MM.1S (cell line): ENCODE data around the gene STOX1.
"Not testable (repeated sequence)": the region's sequence is repeated elsewhere in the genome, so short reads cannot be mapped to it uniquely, and the experiment has no call there.

Source experiments
- DNase-seq: peaks from one replicate; pipeline ENCODE4 v3.0.0-alpha.2; 2015
- H2AFZ ChIP-seq: fragments of 300-600 bp; sonication (generic); 2 replicates; pipeline ENCODE4 v1.6.0; 2016; ENCODE audit warnings: antibody characterized with exemption, low read length
- H3F3A ChIP-seq: fragments of 300-600 bp; sonication (generic); 2 replicates; pipeline ENCODE4 v1.6.1; 2016; ENCODE audit warnings: mild to moderate bottlenecking, antibody characterized with exemption, low read length, moderate library complexity, mixed read lengths; ENCODE audit not compliant: insufficient read depth
- H3K27ac ChIP-seq: fragments of 300-600 bp; sonication (generic); 2 replicates; pipeline ENCODE4 v1.5.1; 2016; ENCODE audit warnings: mild to moderate bottlenecking, low read length
- H3K27me3 ChIP-seq: fragments of 300-600 bp; sonication (generic); replicated peaks from 2 replicates; pipeline ENCODE4 v1.6.0; 2016; ENCODE audit warnings: low read length; ENCODE audit not compliant: insufficient read depth
- H3K36me3 ChIP-seq: fragments of 300-600 bp; sonication (generic); replicated peaks from 2 replicates; pipeline ENCODE4 v1.6.1; 2016; ENCODE audit warnings: mild to moderate bottlenecking, low read length, mixed read lengths; ENCODE audit not compliant: insufficient read depth
- H3K4me1 ChIP-seq: fragments of 300-600 bp; sonication (generic); 2 replicates; pipeline ENCODE4 v1.6.1; 2016; ENCODE audit warnings: low read length, mixed read lengths
- H3K4me2 ChIP-seq: fragments of 300-600 bp; sonication (generic); 2 replicates; pipeline ENCODE4 v1.6.0; 2016; ENCODE audit warnings: low read depth, low read length
- H3K4me3 ChIP-seq: fragments of 300-600 bp; sonication (generic); 2 replicates; pipeline ENCODE4 v1.5.1; 2016; ENCODE audit warnings: low read length, mixed read lengths
- H3K79me2 ChIP-seq: fragments of 300-600 bp; sonication (generic); 2 replicates; pipeline ENCODE4 v1.6.1; 2016; ENCODE audit warnings: mixed run types, low read length, mixed read lengths
- H3K9ac ChIP-seq: fragments of 300-600 bp; sonication (generic); 2 replicates; pipeline ENCODE4 v1.6.1; 2016; ENCODE audit warnings: low read length, mixed read lengths
- H3K9me2 ChIP-seq: fragments of 300-600 bp; sonication (generic); replicated peaks from 2 replicates; pipeline ENCODE4 v1.6.1; 2016; ENCODE audit warnings: mild to moderate bottlenecking, low read length, mixed read lengths; ENCODE audit not compliant: insufficient read depth
- H3K9me3 ChIP-seq: fragments of 300-600 bp; sonication (generic); replicated peaks from 2 replicates; pipeline ENCODE4 v1.6.1; 2016; ENCODE audit warnings: mild to moderate bottlenecking, low read length, mixed read lengths; ENCODE audit not compliant: insufficient read depth
- H4K20me1 ChIP-seq: fragments of 300-600 bp; sonication (generic); 2 replicates; pipeline ENCODE4 v1.6.1; 2016; ENCODE audit warnings: mild to moderate bottlenecking, low read length, moderate library complexity, mixed read lengths; ENCODE audit not compliant: insufficient read depth
- CTCF ChIP-seq: fragments of 300-600 bp; sonication (generic); IDR thresholded peaks from 2 replicates; pipeline ENCODE4 v1.5.1; 2016; ENCODE audit warnings: antibody characterized with exemption, low read length, mixed read lengths
- EZH2 ChIP-seq: fragments of 300-600 bp; sonication (generic); optimal IDR thresholded peaks from 2 replicates; pipeline ENCODE3; 2017; ENCODE audit warnings: low read depth, mild to moderate bottlenecking, antibody characterized with exemption, low read length, mixed read lengths
- EZH2phosphoT487 ChIP-seq: fragments of 300-600 bp; sonication (generic); IDR thresholded peaks from 2 replicates; pipeline ENCODE4 v1.6.1; 2018; ENCODE audit warnings: antibody characterized with exemption, low read length

STOX1 gene

GRCh38 chr10:68934994-68935393 lies 107.7 kb downstream of the STOX1 start:
- Histone ChIP-seq H4K20me1 (no peaks in the 10 kb centered on the region), H3K4me1 (no peaks in the 10 kb centered on the region), H3F3A (no peaks in the 10 kb centered on the region), H3K9ac (no peak overlapping the region), H3K79me2 (no peaks in the 10 kb centered on the region), H3K9me2 (no peaks in the 10 kb centered on the region), H3K9me3 (no peaks in the 10 kb centered on the region), H3K4me3 (no peak overlapping the region), H3K27me3 (no peaks in the 10 kb centered on the region), H3K4me2 (no peak overlapping the region), H2AFZ (no peak overlapping the region), H3K27ac (no peak overlapping the region), H3K36me3 (0 out of 2 replicates have a peak, but pooled peaks cover 4% of the 10 kb centered on the region)
- no peak for DNase-seq
- TF ChIP-seq CTCF (no peak), EZH2 (no peak), EZH2phosphoT487 (no peak)

GRCh38 chr10:68938117-68938516 lies 110.8 kb downstream of the STOX1 start:
- no peak overlapping the region for H3K4me3 ChIP-seq
- H3K9ac ChIP-seq, result no peak overlapping the region
- H3F3A ChIP-seq, result no peaks in the 10 kb centered on the region
- TF ChIP-seq EZH2phosphoT487 (no peak), EZH2 (no peak), CTCF (no peak)
- H3K27ac ChIP-seq, result no peak overlapping the region
- no peaks in the 10 kb centered on the region for H3K79me2 ChIP-seq
- H4K20me1 ChIP-seq, result no peaks in the 10 kb centered on the region
- no peak overlapping the region for H2AFZ ChIP-seq
- H3K36me3 ChIP-seq, result peaks cover 4% of the 10 kb centered on the region; the same call in 1 of the 2 replicates
- no peaks in the 10 kb centered on the region for H3K9me3 ChIP-seq
- no peak overlapping the region for H3K4me2 ChIP-seq
- H3K9me2 ChIP-seq, result no peaks in the 10 kb centered on the region
- H3K27me3 ChIP-seq, result no peaks in the 10 kb centered on the region
- H3K4me1 ChIP-seq, result no peaks in the 10 kb centered on the region
- no peak for DNase-seq

GRCh38 chr10:68938884-68939283 lies 111.6 kb downstream of the STOX1 start:
- no peak overlapping the region for H3K27ac ChIP-seq
- no peaks in the 10 kb centered on the region for H4K20me1 ChIP-seq
- H2AFZ ChIP-seq, result no peak overlapping the region
- H3K36me3 ChIP-seq, result peaks cover 7% of the 10 kb centered on the region; the same call in 1 of the 2 replicates
- no peaks in the 10 kb centered on the region for H3K27me3 ChIP-seq
- H3K9me2 ChIP-seq, result no peaks in the 10 kb centered on the region
- H3K9ac ChIP-seq, result no peak overlapping the region
- H3K9me3 ChIP-seq, result no peaks in the 10 kb centered on the region
- H3K4me3 ChIP-seq, result no peak overlapping the region
- H3K79me2 ChIP-seq, result no peaks in the 10 kb centered on the region
- no peak for DNase-seq
- TF ChIP-seq EZH2 (no peak), CTCF (no peak), EZH2phosphoT487 (no peak)
- H3F3A ChIP-seq, result no peaks in the 10 kb centered on the region
- no peaks in the 10 kb centered on the region for H3K4me1 ChIP-seq
- no peak overlapping the region for H3K4me2 ChIP-seq

GRCh38 chr10:68940917-68941316 lies 113.6 kb downstream of the STOX1 start:
- not testable (repeated sequence) for H3K4me3 ChIP-seq, H3K27me3 ChIP-seq, H3K9me2 ChIP-seq, H3K27ac ChIP-seq, H3F3A ChIP-seq, H4K20me1 ChIP-seq, H3K79me2 ChIP-seq, DNase-seq, H3K4me2 ChIP-seq, H3K9me3 ChIP-seq, H3K4me1 ChIP-seq, H2AFZ ChIP-seq, H3K36me3 ChIP-seq, H3K9ac ChIP-seq
